Skeletal muscle satellite cell (primary cell): ENCODE data around the gene UPK1A.
"Not testable (repeated sequence)": the region's sequence is repeated elsewhere in the genome, so short reads cannot be mapped to it uniquely, and the experiment has no call there.

ENCODE experiments used
- H3K27me3 ChIP-seq: 2 replicates; pipeline ENCODE4 v1.7.0; 2013; ENCODE audit warnings: low read length; ENCODE audit not compliant: control insufficient read depth, insufficient read depth
- H3K36me3 ChIP-seq: 2 replicates; pipeline ENCODE4 v1.7.0; 2013; ENCODE audit warnings: mild to moderate bottlenecking, control low read depth, low read length; ENCODE audit not compliant: insufficient read depth
- H3K4me1 ChIP-seq: 2 replicates; pipeline ENCODE4 v1.7.0; 2013; ENCODE audit warnings: low read length; ENCODE audit not compliant: control insufficient read depth, insufficient read depth
- H3K4me2 ChIP-seq: 2 replicates; pipeline ENCODE4 v1.7.0; 2013; ENCODE audit warnings: mild to moderate bottlenecking, low read length
- H3K4me3 ChIP-seq: 2 replicates; pipeline ENCODE4 v1.7.0; 2013; ENCODE audit warnings: low read length
- H3K9ac ChIP-seq: 2 replicates; pipeline ENCODE4 v1.7.0; 2013; ENCODE audit warnings: mild to moderate bottlenecking, low read depth, low read length, moderate library complexity
- H3K9me3 ChIP-seq: replicated peaks from 2 replicates; pipeline ENCODE4 v1.7.0; 2013; ENCODE audit warnings: mild to moderate bottlenecking, control low read depth, low read length

The UPK1A gene

DNA sequence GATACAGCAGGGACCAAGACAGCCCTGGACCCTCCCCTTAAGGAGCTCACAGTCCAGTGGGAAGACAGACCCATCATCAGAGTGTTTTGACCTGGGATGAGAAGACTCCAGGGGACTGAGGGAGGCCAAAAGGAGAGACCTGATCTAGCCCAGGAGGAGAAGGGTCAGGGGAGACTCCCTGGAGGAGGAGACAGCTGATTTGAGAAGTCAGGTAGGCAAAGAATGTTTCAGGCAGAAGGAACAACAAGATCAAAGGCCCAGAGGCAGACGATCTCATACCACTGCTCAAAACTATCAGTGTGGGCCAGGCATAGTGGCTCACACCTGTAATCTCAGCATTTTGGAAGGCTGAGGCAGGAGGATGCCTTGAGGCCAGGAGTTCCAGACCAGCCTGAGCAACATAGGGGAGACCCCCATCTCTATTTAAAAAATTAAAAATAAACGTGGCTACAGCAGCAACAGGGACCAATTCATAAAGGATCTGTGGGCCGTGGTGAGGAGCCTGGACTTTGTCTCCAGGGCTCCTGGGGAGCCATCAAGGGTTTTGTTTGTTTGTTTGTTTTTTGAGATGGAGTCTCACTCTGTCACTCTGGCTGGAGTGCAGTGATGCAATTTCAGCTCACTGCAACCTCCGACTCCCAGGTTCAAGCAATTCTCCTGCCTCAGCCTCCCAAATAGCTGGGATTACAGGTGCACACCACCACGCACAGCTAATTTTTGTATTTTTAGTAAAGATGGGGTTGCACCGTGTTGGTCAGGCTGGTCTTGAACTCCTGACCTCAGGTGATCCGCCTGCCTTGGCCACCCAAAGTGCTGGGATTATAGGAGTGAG is 20.4 kb upstream of the UPK1A start:
- Histone ChIP-seq H3K4me1 (peaks cover 24% of the 10 kb centered on the region), H3K9ac (no peak overlapping the region), H3K4me3 (no peak overlapping the region), H3K9me3 (no peaks in the 10 kb centered on the region), H3K27me3 (no peaks in the 10 kb centered on the region), H3K36me3 (peaks cover 2% of the 10 kb centered on the region), H3K4me2 (no peak overlapping the region)

DNA sequence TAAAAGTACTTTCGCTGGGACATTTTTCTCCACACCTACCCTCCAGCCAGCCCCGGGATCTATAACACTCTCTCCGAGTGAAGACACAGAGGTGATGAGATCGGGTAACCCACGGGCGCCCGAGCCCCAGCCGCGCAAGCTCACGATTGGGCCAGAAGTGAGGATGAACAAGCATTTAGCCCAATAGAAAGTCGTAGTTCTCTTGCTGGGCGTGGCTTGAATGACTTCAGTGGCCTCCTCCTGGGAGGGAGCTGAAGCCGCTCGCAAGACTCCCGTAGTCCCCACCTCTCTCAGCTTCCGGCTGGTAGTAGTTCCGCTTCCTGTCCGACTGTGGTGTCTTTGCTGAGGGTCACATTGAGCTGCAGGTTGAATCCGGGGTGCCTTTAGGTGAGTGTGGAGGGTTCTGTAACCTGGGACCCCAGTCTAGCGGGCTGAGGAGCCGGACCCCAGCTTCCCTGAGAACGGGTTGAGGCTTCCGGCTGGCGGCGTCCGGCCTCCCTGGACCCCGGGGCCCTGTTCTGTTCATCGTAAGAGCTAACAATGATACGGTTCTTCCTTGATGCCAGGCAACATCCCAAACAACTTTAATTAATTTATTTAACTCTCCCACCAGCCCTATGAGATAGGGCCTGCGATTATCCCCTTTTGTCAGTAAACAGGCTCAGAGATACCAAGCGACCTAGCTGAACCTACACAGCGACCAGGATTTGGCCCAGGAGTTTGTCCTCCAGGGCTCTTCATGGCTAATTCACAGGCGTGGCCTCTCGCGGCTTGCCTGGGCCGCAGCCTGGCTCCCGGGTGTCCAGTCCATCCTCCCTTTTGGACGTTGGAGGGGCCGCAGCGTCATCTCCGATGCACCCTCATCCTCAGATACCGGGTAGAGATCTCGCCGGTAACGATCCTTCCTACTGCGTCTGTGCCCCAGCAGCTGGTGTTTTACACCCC is 18.0 kb upstream of the UPK1A start, which contains the start of gene COX6B1:
TSS of gene COX6B1 (plus strand) at position 307 of the 945 bp plus-strand sequence. CDS start 2,921 bp downstream, outside the sequence.
- peaks cover 13% of the 10 kb centered on the region for H3K36me3 ChIP-seq
- peak within 1 kb of the TSS; percentile 97 for H3K4me2 ChIP-seq
- no peaks in the 10 kb centered on the region for H3K9me3 ChIP-seq
- H3K4me1 ChIP-seq, result peaks cover 16% of the 10 kb centered on the region
- H3K4me3 ChIP-seq, result peak within 1 kb of the TSS; percentile 83
- peak within 1 kb of the TSS; percentile 87 for H3K9ac ChIP-seq
- H3K27me3 ChIP-seq, result no peaks in the 10 kb centered on the region

DNA sequence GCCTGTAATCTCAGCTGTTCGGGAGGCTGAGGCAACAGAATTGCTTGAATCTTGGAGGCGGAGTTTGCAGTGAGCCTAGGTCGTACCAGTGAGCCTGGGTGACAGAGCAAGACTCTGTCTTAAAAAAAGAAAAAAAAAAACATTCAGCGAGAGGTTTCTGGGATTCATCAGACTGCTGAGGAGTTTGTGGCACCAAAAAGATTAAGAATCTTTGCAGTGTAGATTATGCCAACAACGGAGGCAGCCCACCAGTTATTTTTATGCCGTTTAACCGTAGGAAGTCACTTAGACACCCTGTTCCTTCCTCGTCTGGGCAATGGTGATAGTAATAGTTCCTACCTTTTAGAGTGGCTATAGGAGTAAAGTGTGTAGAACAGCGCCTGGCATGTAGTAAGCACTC is 15.7 kb upstream of the UPK1A start:
- H3K27me3 ChIP-seq, result no peaks in the 10 kb centered on the region
- H3K4me3 ChIP-seq, result no peak overlapping the region
- no peak overlapping the region for H3K4me2 ChIP-seq
- no peak overlapping the region for H3K9ac ChIP-seq
- H3K4me1 ChIP-seq, result peaks cover 5% of the 10 kb centered on the region
- peaks cover 23% of the 10 kb centered on the region for H3K36me3 ChIP-seq
- no peaks in the 10 kb centered on the region for H3K9me3 ChIP-seq

DNA sequence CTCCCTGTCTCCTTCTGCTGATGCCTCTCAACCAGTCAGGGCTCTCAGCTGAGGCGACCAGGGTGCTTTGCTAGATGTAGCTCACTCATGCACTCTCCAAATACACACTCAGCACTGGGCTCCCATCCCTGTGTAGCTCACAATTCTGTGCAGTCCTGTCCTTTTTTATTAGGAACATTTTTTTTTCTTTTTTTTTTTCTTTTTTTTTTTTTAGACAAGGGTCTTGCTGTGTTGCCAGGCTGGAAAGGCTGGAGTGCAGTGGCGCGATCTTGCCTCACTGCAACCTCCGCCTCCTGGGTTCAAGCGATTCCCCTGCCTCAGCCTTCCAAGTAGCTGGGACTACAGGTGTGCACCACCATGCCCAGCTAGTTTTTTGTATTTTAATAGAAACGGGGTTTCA is 11.5 kb upstream of the UPK1A start:
- H3K4me1 ChIP-seq, H3K9ac ChIP-seq, H3K27me3 ChIP-seq, H3K4me2 ChIP-seq, H3K4me3 ChIP-seq, H3K9me3 ChIP-seq: not testable (repeated sequence)
- H3K36me3 ChIP-seq, result peaks cover 48% of the 10 kb centered on the region

DNA sequence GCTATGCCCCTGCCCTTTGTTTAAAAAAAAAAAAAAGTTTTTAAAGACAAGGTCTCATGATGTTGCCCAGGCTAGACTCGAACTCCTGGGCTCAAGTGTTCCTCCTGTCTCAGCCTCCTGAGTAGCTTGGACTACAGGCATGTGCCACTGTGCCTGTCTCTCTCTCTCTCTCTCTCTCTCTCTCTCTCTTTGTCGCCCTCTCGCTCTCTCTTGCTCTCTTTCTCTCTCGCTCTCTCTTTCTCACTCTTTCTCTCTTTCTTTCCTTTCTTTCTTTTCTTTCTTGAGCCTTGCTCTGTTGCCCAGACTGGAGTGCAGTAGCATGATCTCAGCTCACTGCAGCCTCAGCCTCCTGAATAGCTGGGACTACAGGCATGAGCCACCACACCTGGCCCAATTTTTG is 10.7 kb upstream of the UPK1A start:
- H3K36me3 ChIP-seq, result peaks cover 48% of the 10 kb centered on the region

DNA sequence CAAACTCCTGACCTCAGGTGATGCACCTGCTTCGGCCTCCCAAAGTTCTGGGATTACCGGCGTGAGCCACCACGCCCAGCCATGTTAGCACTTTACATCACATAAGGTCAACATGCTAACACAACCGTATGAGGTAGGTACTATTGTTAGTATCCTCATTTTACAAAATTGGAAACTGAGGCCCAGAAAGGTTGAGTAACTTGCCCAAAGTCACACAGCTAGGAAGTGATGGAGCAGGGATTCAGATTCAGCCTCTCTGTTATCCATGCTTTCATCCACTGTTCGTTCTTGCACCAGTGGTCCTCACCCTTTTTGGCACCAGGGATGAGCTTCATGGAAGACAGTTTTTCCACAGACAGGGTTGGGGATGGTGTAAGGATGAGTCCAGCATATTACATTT is 9.6 kb upstream of the UPK1A start:
- Histone ChIP-seq H3K9me3 (no peaks in the 10 kb centered on the region), H3K4me3 (no peak overlapping the region), H3K9ac (no peak overlapping the region), H3K27me3 (no peaks in the 10 kb centered on the region), H3K36me3 (peaks cover 39% of the 10 kb centered on the region), H3K4me1 (no peaks in the 10 kb centered on the region), H3K4me2 (no peak overlapping the region)

More for the DNA sequence above, 10.7 kb upstream of the UPK1A start:
- no peaks in the 10 kb centered on the region for H3K27me3 ChIP-seq
- no peak overlapping the region for H3K4me2 ChIP-seq
- H3K4me1 ChIP-seq, result no peaks in the 10 kb centered on the region
- no peak overlapping the region for H3K9ac ChIP-seq
- H3K9me3 ChIP-seq, result no peaks in the 10 kb centered on the region
- no peak overlapping the region for H3K4me3 ChIP-seq

DNA sequence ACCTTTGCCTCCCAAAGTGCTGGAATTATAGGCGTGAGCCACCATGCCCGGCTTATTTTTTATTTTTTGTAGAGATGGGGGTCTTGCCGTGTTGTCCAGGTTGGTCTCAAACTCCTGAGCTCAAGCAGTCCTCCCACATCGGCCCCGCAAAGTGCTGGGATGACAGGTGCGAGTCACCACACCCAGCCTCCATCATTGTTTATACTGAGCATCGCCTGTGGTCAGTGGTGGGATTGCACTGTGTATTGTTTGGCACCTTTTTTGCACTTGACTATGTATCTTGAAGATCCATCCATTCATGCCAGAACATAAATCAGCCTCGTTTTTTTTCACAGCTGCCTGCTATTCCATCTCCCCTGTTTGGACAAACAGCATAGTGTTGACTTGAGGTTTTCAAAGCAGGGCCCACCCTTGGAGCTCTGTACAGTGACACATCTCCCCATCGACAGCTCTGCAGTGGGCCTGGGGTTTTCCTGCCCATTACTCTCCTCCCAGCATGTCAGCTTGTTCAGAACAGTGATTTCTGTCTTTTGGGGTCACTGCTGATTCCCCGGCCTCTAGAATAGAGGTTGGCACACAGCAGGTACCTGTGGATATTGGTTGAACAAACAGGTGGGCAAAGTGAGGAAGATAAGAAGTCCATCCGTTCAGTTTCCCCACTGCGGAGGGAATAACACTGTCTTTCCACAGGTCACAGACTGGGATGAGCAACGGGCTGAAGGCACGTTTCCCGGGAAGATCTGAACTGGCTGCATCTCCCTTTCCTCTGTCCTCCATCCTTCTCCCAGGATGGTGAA is 8.2 kb upstream of the UPK1A start:
- Histone ChIP-seq H3K4me2 (no peak overlapping the region), H3K27me3 (no peaks in the 10 kb centered on the region), H3K4me3 (no peak overlapping the region), H3K9me3 (no peaks in the 10 kb centered on the region), H3K4me1 (no peaks in the 10 kb centered on the region), H3K36me3 (peaks cover 35% of the 10 kb centered on the region), H3K9ac (no peak overlapping the region)

DNA sequence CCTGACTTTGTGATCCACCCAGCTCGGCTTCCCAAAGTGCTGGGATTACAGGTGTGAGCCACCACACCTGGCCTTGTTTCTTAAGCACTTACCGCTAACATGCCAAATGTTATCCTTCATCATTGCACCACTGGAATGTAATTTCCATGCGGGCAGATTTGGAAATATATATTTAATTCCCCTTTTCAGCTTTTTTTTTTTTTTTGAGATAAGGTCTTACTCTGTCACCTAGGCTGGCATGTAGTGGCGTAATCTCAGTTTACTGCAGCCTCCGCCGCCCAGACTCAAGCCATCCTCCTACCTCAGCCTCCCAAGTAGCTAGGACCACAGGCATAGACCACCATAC is 4.3 kb upstream of the UPK1A start:
- Histone ChIP-seq H3K27me3 (no peaks in the 10 kb centered on the region), H3K9ac (no peak overlapping the region), H3K9me3 (no peaks in the 10 kb centered on the region), H3K4me1 (no peaks in the 10 kb centered on the region), H3K36me3 (peaks cover 15% of the 10 kb centered on the region), H3K4me3 (no peak overlapping the region), H3K4me2 (no peak overlapping the region)

DNA sequence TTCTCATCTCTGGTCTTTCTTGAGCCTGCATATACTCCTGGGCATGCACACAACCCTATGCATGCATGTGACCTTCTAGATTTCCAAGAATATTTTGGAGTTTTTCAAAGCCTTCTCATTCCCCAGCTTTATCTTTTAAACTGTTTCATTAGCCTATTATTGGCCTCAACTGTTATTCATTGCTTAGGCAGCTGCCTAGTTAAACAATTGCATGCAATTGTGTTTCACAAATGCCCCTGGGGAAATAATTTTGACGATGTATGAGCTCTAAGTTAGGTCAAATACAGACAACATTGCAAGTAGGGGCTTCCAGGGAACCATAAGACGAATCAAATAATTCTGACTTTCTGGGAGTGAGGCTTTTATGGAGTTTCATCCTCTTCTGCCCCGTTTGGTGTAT is 2.3 kb upstream of the UPK1A start:
- H3K9ac ChIP-seq, result no peak overlapping the region

DNA sequence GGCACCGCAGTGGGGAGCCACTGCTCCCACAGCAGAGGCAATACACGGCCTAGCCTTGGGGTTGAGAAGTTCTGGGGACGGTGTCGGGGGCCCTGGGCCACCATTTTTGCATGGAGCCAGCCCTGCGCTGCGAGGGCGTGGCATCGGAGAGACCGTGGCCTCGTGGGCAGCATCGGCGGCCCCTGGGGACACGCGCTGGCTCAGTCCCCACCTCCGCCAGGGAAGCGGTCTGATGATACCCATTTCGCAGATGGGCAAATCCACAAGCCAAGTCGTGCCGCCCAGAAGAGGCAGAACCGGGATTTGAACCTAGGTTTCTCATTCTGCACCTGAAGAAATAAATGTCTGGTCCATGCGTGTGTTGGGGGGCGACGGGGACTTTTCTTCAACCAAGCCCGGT is 1.2 kb upstream of the UPK1A start:
- no peak overlapping the region for H3K4me3 ChIP-seq
- H3K4me1 ChIP-seq, result no peaks in the 10 kb centered on the region
- no peaks in the 10 kb centered on the region for H3K9me3 ChIP-seq
- no peaks in the 10 kb centered on the region for H3K36me3 ChIP-seq
- peaks cover 9% of the 10 kb centered on the region for H3K27me3 ChIP-seq
- no peak overlapping the region for H3K9ac ChIP-seq
- no peak overlapping the region for H3K4me2 ChIP-seq

More for the DNA sequence above, 2.3 kb upstream of the UPK1A start:
- H3K36me3 ChIP-seq, result no peaks in the 10 kb centered on the region
- H3K27me3 ChIP-seq, result peaks cover 4% of the 10 kb centered on the region
- H3K4me3 ChIP-seq, result no peak overlapping the region
- H3K4me1 ChIP-seq, result no peaks in the 10 kb centered on the region
- no peak overlapping the region for H3K4me2 ChIP-seq
- H3K9me3 ChIP-seq, result no peaks in the 10 kb centered on the region

DNA sequence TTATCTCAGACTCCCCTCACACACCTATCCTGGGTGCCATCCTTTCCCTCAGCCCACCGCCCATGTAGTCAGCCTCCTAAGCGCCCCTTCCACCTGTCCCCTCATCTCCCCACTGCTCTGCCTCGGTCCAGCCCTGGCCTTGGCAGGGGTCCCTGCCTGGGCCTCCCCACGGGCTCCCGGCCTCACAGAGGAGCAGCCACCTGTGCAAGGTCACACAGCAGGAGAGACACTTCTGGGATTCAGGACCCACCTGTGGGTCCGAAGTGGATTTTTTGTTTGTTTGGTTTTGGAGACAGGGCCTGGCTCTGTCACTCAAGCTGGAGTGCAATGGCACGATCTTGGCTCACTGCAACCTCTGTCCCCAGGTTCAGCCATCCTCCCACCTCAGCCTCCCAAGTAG is 713 bp upstream of the UPK1A start:
- Histone ChIP-seq H3K27me3 (peaks cover 9% of the 10 kb centered on the region), H3K4me3 (no peak overlapping the region), H3K9ac (no peak overlapping the region), H3K36me3 (no peaks in the 10 kb centered on the region), H3K9me3 (no peaks in the 10 kb centered on the region), H3K4me2 (no peak overlapping the region), H3K4me1 (no peaks in the 10 kb centered on the region)
